HUES6 (cell line): Measurements from ENCODE around the gene SYTL5.

Experiments
- H3K27ac ChIP-seq: 2 replicates; pipeline ENCODE4 v1.7.0; 2013; ENCODE audit warnings: low read depth, mild to moderate bottlenecking, low read length, inconsistent platforms
- H3K27me3 ChIP-seq: 2 replicates; pipeline ENCODE4 v1.6.1; 2013; ENCODE audit warnings: low read length; ENCODE audit not compliant: control insufficient read depth, insufficient read depth
- H3K36me3 ChIP-seq: 2 replicates; pipeline ENCODE4 v1.6.1; 2013; ENCODE audit warnings: low read length; ENCODE audit not compliant: control insufficient read depth, insufficient read depth
- H3K4me1 ChIP-seq: 2 replicates; pipeline ENCODE4 v1.6.1; 2013; ENCODE audit warnings: low read length; ENCODE audit not compliant: control insufficient read depth, insufficient read depth
- H3K4me3 ChIP-seq: 2 replicates; pipeline ENCODE4 v1.5.1; 2013; ENCODE audit warnings: low read depth, low read length
- H3K9ac ChIP-seq: one replicate; pipeline ENCODE4 v1.6.1; 2013; ENCODE audit warnings: mild to moderate bottlenecking, low read length
- H3K9me3 ChIP-seq: 2 replicates; pipeline ENCODE4 v1.6.1; 2013; ENCODE audit warnings: low read depth, low read length; ENCODE audit not compliant: control insufficient read depth, insufficient read depth

SYTL5 gene

DNA sequence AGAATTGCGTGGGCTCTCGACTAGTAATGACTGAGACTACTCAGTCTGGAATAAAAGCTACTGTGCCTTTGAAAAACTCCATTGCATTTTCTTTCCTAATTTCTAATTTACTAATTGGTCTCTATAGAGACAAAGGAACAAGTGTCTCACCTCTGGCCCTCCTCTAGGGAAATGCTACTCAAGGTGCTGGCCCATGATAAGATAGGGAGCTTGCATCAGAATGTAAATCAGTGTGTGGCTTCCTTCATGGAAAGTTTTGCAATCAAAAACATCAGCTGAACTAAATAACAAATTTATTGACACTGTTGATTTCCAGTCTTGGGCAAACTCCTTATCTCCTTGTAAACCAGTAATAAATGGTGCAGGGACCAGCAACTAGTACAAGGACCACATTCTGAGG is 132.5 kb downstream of the SYTL5 start:
- Histone ChIP-seq H3K4me3 (no peak overlapping the region), H3K27me3 (no peaks in the 10 kb centered on the region; the same call in 1 of the 2 replicates), H3K36me3 (no peaks in the 10 kb centered on the region), H3K4me1 (0 out of 2 replicates have a peak, but pooled peaks cover 4% of the 10 kb centered on the region), H3K9me3 (no peaks in the 10 kb centered on the region), H3K9ac (no peak overlapping the region), H3K27ac (no peak overlapping the region)

DNA sequence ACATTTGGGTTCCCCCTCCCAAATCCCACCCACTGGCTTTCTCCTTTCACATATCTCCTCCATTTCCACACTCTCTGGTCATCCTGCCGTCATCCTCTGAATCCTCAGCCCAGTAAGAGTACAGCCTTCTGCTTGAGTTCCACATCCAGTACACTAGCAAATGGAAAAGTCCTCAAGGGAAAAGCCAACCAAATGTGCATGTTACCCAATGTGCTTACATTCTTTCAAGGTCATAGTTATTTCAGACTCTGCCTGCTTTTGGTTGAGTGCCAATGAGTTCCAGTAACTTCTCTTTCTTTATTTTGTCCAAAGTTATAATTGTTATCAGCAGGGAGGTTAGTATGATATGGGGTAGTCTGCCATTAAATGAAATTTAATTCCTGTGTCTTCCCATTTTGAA is 136.3 kb downstream of the SYTL5 start:
- H3K27me3 ChIP-seq = no peaks in the 10 kb centered on the region; the same call in 1 of the 2 replicates
- H3K27ac ChIP-seq = no peak overlapping the region
- no peaks in the 10 kb centered on the region for H3K9me3 ChIP-seq
- no peak overlapping the region for H3K9ac ChIP-seq
- H3K4me1 ChIP-seq = 0 out of 2 replicates have a peak, but pooled peaks cover 4% of the 10 kb centered on the region
- no peaks in the 10 kb centered on the region for H3K36me3 ChIP-seq
- no peak overlapping the region for H3K4me3 ChIP-seq

DNA sequence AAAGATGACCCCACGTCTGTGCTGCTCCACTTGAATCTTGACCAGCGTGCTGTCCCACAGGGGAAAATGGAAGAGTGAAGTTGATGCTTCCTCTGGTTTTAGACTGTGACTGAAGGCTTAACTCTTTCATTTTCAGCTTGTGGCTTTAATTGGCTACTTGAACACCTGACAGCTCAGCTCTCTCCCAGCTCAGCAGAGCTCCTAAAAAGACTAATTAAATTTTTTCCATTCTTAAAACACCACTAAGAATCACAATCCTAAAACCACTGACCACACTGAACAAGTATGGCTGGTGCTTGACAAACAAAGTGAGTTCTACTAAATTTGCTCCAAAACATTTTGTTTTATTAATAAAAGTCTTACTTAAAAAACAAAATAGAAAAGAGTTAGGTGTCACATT is 142.7 kb downstream of the SYTL5 start:
- Histone ChIP-seq H3K4me3 (no peak overlapping the region), H3K9me3 (no peaks in the 10 kb centered on the region), H3K27ac (no peak overlapping the region), H3K36me3 (no peaks in the 10 kb centered on the region), H3K9ac (no peak overlapping the region), H3K4me1 (no peaks in the 10 kb centered on the region), H3K27me3 (no peaks in the 10 kb centered on the region; the same call in 1 of the 2 replicates)

- Histone ChIP-seq H3K4me1 (no peaks in the 10 kb centered on the region), H3K4me3 (no peak overlapping the region), H3K36me3 (no peaks in the 10 kb centered on the region), H3K27ac (no peak overlapping the region), H3K27me3 (no peaks in the 10 kb centered on the region; the same call in 1 of the 2 replicates), H3K9ac (no peak overlapping the region), H3K9me3 (no peaks in the 10 kb centered on the region)
These were observed 144.6 kb downstream of the SYTL5 start for GRCh38 chrX:38150993-38151392.

GRCh38 chrX:38151441-38151840 is 145.1 kb downstream of the SYTL5 start:
- H3K36me3 ChIP-seq = no peaks in the 10 kb centered on the region
- no peak overlapping the region for H3K4me3 ChIP-seq
- H3K9me3 ChIP-seq = no peaks in the 10 kb centered on the region
- no peak overlapping the region for H3K27ac ChIP-seq
- no peaks in the 10 kb centered on the region for H3K4me1 ChIP-seq
- H3K27me3 ChIP-seq = no peaks in the 10 kb centered on the region; the same call in 1 of the 2 replicates
- no peak overlapping the region for H3K9ac ChIP-seq

DNA sequence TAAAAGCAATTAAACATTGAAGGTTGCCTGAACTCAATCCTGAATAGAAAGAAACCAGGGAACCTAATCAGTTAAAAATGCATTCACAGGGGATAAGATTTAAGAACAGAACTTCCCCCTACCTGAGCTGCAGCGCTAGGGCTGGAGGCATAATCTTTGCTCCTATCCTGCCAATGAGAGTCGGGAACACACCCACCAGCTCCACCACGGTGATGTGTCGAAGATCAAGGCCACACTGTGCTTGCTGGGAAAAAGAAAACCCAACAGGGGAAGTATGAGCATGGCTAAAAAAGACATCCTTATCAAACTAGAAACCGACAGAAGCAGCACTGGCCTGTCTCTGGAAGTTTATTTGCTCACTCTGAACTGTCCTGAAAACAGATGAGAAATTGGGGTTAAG is 148.0 kb downstream of the SYTL5 start:
- no peaks in the 10 kb centered on the region for H3K9me3 ChIP-seq
- no peak overlapping the region for H3K27ac ChIP-seq
- H3K4me1 ChIP-seq = no peaks in the 10 kb centered on the region
- no peaks in the 10 kb centered on the region; the same call in 1 of the 2 replicates for H3K27me3 ChIP-seq
- H3K36me3 ChIP-seq = no peaks in the 10 kb centered on the region
- H3K4me3 ChIP-seq = no peak overlapping the region
- H3K9ac ChIP-seq = no peak overlapping the region

GRCh38 chrX:38154818-38155217 is 148.5 kb downstream of the SYTL5 start:
- Histone ChIP-seq H3K4me3 (no peak overlapping the region), H3K9me3 (no peaks in the 10 kb centered on the region), H3K27me3 (no peaks in the 10 kb centered on the region; the same call in 1 of the 2 replicates), H3K4me1 (no peaks in the 10 kb centered on the region), H3K36me3 (no peaks in the 10 kb centered on the region), H3K9ac (no peak overlapping the region), H3K27ac (no peak overlapping the region)

DNA sequence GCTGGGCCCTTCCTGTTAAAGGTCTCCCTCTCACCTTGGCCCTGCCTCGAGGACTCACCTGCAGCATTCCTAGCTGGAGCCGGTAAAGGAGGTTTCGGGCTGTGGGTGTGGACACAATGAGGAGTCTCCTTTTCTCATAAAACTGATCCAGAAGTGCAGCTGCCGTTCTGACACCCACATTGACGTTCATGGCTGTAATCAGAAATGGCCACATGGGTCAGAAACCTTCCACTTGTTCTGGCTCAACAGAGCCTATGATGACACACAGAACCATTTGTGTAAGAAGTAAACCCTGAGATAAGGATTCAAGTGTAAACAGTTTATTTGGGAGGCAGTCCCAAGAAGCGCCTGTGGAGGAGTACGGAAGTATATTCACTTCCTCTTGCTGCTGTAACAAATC is 150.5 kb downstream of the SYTL5 start:
- Histone ChIP-seq H3K9ac (no peak overlapping the region), H3K27me3 (no peaks in the 10 kb centered on the region; the same call in 1 of the 2 replicates), H3K4me3 (no peak overlapping the region), H3K36me3 (no peaks in the 10 kb centered on the region), H3K27ac (no peak overlapping the region), H3K4me1 (no peaks in the 10 kb centered on the region), H3K9me3 (no peaks in the 10 kb centered on the region)

- Histone ChIP-seq H3K9ac (no peak overlapping the region), H3K9me3 (no peaks in the 10 kb centered on the region), H3K4me3 (no peak overlapping the region), H3K27me3 (no peaks in the 10 kb centered on the region), H3K36me3 (no peaks in the 10 kb centered on the region), H3K27ac (no peak overlapping the region), H3K4me1 (no peaks in the 10 kb centered on the region)
These were observed 156.8 kb downstream of the SYTL5 start for GRCh38 chrX:38163193-38163592.

GRCh38 chrX:38165023-38165422 is 158.7 kb downstream of the SYTL5 start:
- Histone ChIP-seq H3K27me3 (no peaks in the 10 kb centered on the region), H3K4me1 (no peaks in the 10 kb centered on the region), H3K4me3 (no peak overlapping the region), H3K27ac (no peak overlapping the region), H3K36me3 (no peaks in the 10 kb centered on the region), H3K9me3 (no peaks in the 10 kb centered on the region), H3K9ac (no peak overlapping the region)

DNA sequence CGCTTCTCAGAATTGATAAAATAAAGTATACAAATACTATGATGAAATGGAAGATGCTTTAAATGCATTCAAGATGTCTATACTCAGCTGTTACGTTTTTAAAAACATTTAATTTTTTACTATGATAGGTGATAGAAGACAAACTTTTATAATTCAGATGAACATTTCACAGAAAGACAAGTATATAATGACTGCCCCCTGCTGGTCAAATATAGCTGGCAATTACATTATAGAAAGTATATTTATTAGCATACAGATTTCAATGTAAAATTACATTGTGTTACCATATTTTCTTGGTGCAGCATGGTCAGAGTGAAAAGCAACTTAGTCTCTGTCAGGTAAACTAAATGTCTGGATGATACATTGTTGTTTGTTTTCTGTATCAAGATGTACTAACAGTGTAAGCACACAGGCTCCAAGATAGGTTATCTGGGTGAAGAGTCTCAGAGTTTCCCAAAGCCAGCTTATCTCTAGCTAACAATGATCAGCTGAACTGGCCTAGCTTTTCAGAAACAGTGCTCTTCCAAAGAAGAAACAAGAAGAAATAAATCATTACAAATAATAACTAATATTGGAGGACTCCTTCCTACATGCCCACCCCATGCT is 160.2 kb downstream of the SYTL5 start:
- H3K4me1 ChIP-seq = peaks cover 10% of the 10 kb centered on the region
- no peak overlapping the region for H3K27ac ChIP-seq

More for the DNA sequence above, 160.2 kb downstream of the SYTL5 start:
- Histone ChIP-seq H3K9me3 (no peaks in the 10 kb centered on the region), H3K27me3 (no peaks in the 10 kb centered on the region), H3K36me3 (no peaks in the 10 kb centered on the region), H3K9ac (no peak overlapping the region), H3K4me3 (no peak overlapping the region)
